OCI-LY7 (cell line): Measurements from ENCODE around the gene TNFRSF25. TPM values are rescaled to one million over a fixed set of nuclear protein-coding genes. Genes with fewer than 3 reads are reported as not detected.
A peak's percentile ranks its signal among the peaks of the same experiment; 100 is the strongest.

Experiments
- BruUV-seq: library from RNA; stranded (reverse); fragments of 400-500 nt; replicated peaks from 2 replicates; lab custom pipeline; 2021; lab: Mats Ljungman, UMichigan
- CTCF ChIA-PET: fragments of 300-600 bp; sonication (Branson Sonifier 250); formaldehyde crosslinking; loops from one replicate; lab custom pipeline; 2022; ENCODE audit warnings: antibody characterized with exemption; ENCODE audit not compliant: unreplicated experiment; lab: Charles Lee
- POLR2A ChIA-PET: fragments of 300-600 bp; sonication (Branson Sonifier 250); formaldehyde crosslinking; loops from one replicate; lab custom pipeline; 2022; ENCODE audit warnings: antibody characterized with exemption; lab: Charles Lee
- DNase-seq: peaks from one replicate; pipeline ENCODE4 v3.0.0-alpha.2; 2015; ENCODE audit warnings: low spot score
- H2AFZ ChIP-seq: fragments of 200-600 bp; sonication (generic), shearing (Covaris generic); 2 replicates; pipeline ENCODE4 v1.6.1; 2014; ENCODE audit warnings: mild to moderate bottlenecking, antibody characterized with exemption, low read length, moderate library complexity
- H3K27ac ChIP-seq: fragments of 200-600 bp; sonication (generic); 2 replicates; pipeline ENCODE4 v1.5.1; 2014; ENCODE audit warnings: mixed run types, low read depth, mild to moderate bottlenecking, moderate library complexity, low read length, inconsistent platforms; ENCODE audit not compliant: poor library complexity, severe bottlenecking
- H3K36me3 ChIP-seq: fragments of 200-600 bp; sonication (generic); 2 replicates; pipeline ENCODE4 v1.6.1; 2014; ENCODE audit warnings: mild to moderate bottlenecking, antibody characterized with exemption, low read length, moderate library complexity, mixed read lengths; ENCODE audit not compliant: insufficient read depth
- H3K4me1 ChIP-seq: fragments of 200-600 bp; sonication (generic); 2 replicates; pipeline ENCODE4 v1.5.1; 2014; ENCODE audit warnings: mild to moderate bottlenecking, low read length; ENCODE audit not compliant: insufficient read depth, poor library complexity, severe bottlenecking
- H3K4me2 ChIP-seq: fragments of 200-600 bp; sonication (generic); 2 replicates; pipeline ENCODE4 v1.6.1; 2014; ENCODE audit warnings: mild to moderate bottlenecking, low read length
- H3K4me3 ChIP-seq: fragments of 200-600 bp; sonication (generic); 2 replicates; pipeline ENCODE4 v1.5.1; 2014; ENCODE audit warnings: mild to moderate bottlenecking, low read depth, low read length; ENCODE audit not compliant: poor library complexity, severe bottlenecking
- H3K79me2 ChIP-seq: fragments of 200-600 bp; sonication (generic); 2 replicates; pipeline ENCODE4 v1.6.1; 2016; ENCODE audit warnings: low read depth, mild to moderate bottlenecking, low read length, moderate library complexity, mixed read lengths; ENCODE audit not compliant: insufficient read depth
- H3K9me2 ChIP-seq: fragments of 200-600 bp; sonication (generic); 2 replicates; pipeline ENCODE4 v1.6.1; 2016; ENCODE audit warnings: mild to moderate bottlenecking, low read length, mixed read lengths; ENCODE audit not compliant: insufficient read depth
- H3K9me3 ChIP-seq: fragments of 200-600 bp; sonication (generic); 2 replicates; pipeline ENCODE4 v1.6.1; 2014; ENCODE audit warnings: mild to moderate bottlenecking, mixed run types, low read length, mixed read lengths
- H4K20me1 ChIP-seq: fragments of 200-600 bp; sonication (generic); 2 replicates; pipeline ENCODE4 v1.6.1; 2014; ENCODE audit warnings: mild to moderate bottlenecking, antibody characterized with exemption, low read length, moderate library complexity, mixed read lengths; ENCODE audit not compliant: insufficient read depth
- EZH2phosphoT487 ChIP-seq: fragments of 200-600 bp; sonication (generic); IDR thresholded peaks from 2 replicates; pipeline ENCODE4 v1.6.1; 2018; ENCODE audit warnings: low read depth, borderline replicate concordance, mild to moderate bottlenecking, mixed run types, antibody characterized with exemption, low read length, moderate library complexity, mixed read lengths
- intact Hi-C: fragments of 100-400 bp; cut with micrococcal nuclease; formaldehyde crosslinking; loops from one replicate; pipeline ENCODE4 v1.10.0; 2022; ENCODE audit not compliant: unreplicated experiment
- total RNA-seq, 2 experiments: library from RNA; depleted of rRNA in 1 of 2; stranded (reverse); fragments of >200 nt in 1 of 2; shearing (Covaris generic) in 1 of 2; gene quantifications; 2 replicates each; pipeline ENCODE4 v1.2.3, GENCODE V29; 2014 to 2022
- TF ChIP-seq, protein P1 (sequence below): fragments of 200-600 bp; sonication (generic); conservative IDR thresholded peaks from 2 replicates; pipeline ENCODE4 v1.5.1; 2014; ENCODE audit warnings: mild to moderate bottlenecking, antibody characterized with exemption, low read length, moderate library complexity, mixed read lengths

Gene TNFRSF25
- total RNA-seq, 2 experiments from 2014 or later: 1.7 to 2.8 TPM

DNA sequence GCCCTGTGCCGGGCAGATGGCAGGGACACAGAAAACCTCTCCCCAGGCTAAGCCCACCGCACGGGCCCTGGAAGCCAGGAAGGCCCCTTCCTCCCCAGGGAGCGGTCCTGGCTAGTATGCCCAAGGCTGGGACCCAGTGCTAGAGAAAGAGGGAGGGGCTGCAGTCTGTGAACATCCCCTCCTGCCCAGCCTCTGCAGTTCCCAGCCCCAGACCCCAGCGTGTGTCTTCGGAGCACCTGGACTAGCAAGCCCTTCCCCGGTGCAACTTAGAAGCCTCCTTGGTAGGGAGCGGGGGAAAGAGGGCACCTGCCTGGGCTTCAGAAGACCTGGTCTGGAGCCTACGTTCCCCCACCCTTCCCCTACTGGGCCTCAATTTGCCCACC is 23.4 kb upstream of the TNFRSF25 start:
- TF ChIP-seq EZH2phosphoT487: no peak
- TF ChIP-seq, protein P1, sequence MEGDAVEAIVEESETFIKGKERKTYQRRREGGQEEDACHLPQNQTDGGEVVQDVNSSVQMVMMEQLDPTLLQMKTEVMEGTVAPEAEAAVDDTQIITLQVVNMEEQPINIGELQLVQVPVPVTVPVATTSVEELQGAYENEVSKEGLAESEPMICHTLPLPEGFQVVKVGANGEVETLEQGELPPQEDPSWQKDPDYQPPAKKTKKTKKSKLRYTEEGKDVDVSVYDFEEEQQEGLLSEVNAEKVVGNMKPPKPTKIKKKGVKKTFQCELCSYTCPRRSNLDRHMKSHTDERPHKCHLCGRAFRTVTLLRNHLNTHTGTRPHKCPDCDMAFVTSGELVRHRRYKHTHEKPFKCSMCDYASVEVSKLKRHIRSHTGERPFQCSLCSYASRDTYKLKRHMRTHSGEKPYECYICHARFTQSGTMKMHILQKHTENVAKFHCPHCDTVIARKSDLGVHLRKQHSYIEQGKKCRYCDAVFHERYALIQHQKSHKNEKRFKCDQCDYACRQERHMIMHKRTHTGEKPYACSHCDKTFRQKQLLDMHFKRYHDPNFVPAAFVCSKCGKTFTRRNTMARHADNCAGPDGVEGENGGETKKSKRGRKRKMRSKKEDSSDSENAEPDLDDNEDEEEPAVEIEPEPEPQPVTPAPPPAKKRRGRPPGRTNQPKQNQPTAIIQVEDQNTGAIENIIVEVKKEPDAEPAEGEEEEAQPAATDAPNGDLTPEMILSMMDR: no peak
- Histone ChIP-seq H3K79me2 (no peaks in the 10 kb centered on the region), H3K36me3 (no peaks in the 10 kb centered on the region), H3K9me3 (no peaks in the 10 kb centered on the region), H3K4me2 (peak overlapping the region; percentile 99), H4K20me1 (no peaks in the 10 kb centered on the region), H3K9me2 (no peaks in the 10 kb centered on the region), H2AFZ (no peak overlapping the region; the same call in 1 of the 2 replicates), H3K27ac (no peak overlapping the region), H3K4me1 (peaks cover 14% of the 10 kb centered on the region), H3K4me3 (peak overlapping the region; percentile 77)
- ChIA-PET CTCF (no interaction called here), POLR2A (interaction anchor here (0.5 to 1.8 kb wide), 2 partner anchors 9 to 691 kb away, joined by 4 to 5 read pairs; no protein-coding TSS in a partner anchor)
- intact Hi-C loops: loop anchor here (5.0 to 10.0 kb wide), 2 partner anchors 33 to 725 kb away; no protein-coding TSS in a partner anchor
- no TSS peak for BruUV-seq
- no peak for DNase-seq

DNA sequence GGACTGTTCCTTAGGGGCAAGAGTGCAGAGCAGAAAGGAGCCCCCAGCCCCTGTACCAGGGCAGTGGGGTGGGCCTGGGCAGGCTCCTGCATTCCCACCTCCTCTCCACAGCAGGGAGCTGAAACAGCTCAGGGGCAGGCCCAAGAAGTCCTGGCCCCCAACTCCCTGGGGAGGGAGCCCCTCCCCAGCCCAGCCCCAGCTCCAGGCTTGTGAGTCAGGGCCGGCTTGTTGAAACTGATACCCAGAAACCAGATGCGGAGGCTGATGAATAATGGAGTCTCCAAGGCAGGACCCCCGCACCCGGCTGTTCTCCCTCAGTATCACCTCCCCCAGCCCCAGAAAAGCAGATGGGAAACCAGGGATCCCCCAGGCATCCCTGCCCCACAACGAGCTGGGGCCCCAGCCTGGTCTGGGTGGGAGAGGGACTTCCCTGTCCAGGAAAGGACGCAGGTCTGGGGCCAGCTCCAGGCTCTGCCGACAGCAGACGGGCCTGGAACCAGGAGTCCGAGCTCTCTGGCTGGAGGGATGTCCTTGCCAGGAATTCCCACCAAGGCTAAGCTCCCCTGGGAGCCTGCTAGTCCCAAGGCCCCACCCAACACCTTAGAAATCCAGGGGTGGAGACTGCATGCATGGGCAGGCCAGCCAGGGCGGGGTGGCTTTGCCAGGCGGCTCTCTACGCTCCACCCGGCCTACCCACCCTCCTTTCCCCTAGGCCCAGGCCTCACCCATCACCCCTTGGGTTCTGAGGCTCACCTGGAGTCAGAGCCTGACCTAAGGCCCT is 22.8 kb upstream of the TNFRSF25 start:
- no peak for DNase-seq
- no peaks in the 10 kb centered on the region for H3K36me3 ChIP-seq
- peaks cover 14% of the 10 kb centered on the region for H3K4me1 ChIP-seq
- H3K4me3 ChIP-seq: no peak overlapping the region
- no peak for TF ChIP-seq EZH2phosphoT487
- TF ChIP-seq, protein P1: no peak
- H3K79me2 ChIP-seq: no peaks in the 10 kb centered on the region
- ChIA-PET POLR2A (interaction anchor here (1.8 kb wide), 1 partner anchor 9 kb away, joined by 5 read pairs; no protein-coding TSS in a partner anchor), CTCF (interaction anchor here (0.6 kb wide), 1 partner anchor 479 kb away, joined by 5 read pairs; no protein-coding TSS in a partner anchor)
- H3K9me3 ChIP-seq: no peaks in the 10 kb centered on the region
- H2AFZ ChIP-seq: no peak overlapping the region
- intact Hi-C loops: loop anchor here (5.0 to 10.0 kb wide), 2 partner anchors 34 to 726 kb away; no protein-coding TSS in a partner anchor
- H3K27ac ChIP-seq: no peak overlapping the region
- BruUV-seq: no TSS peak
- no peaks in the 10 kb centered on the region for H3K9me2 ChIP-seq
- H4K20me1 ChIP-seq: no peaks in the 10 kb centered on the region
- H3K4me2 ChIP-seq: no peak overlapping the region
